HepG2 (cell line): Measurements from ENCODE around the gene MILR1. TPM values are rescaled to one million over a fixed set of nuclear protein-coding genes. Genes with fewer than 3 reads are reported as not detected.

Experiments used
- BCL6 ChIP-seq: IDR thresholded peaks from 2 replicates; pipeline ENCODE4 v1.6.1; 2016; ENCODE audit warnings: missing genetic modification reagents, missing compliant biosample characterization
- CEBPZ ChIP-seq: IDR thresholded peaks from 2 replicates; pipeline ENCODE4 v1.6.1; 2012; ENCODE audit warnings: low read length, improper control_type of control experiment
- CHD2 ChIP-seq: IDR thresholded peaks from 2 replicates; pipeline ENCODE4 v1.6.1; 2011; ENCODE audit warnings: low read depth, low read length, improper control_type of control experiment
- DPF2 ChIP-seq: sonication (generic); formaldehyde crosslinking; IDR thresholded peaks from 2 replicates; pipeline ENCODE4 v1.4.0; 2020; ENCODE audit warnings: mild to moderate bottlenecking, low read depth, missing genetic modification reagents, borderline replicate concordance
- FOXK2 ChIP-seq: fragments of 450-650 bp; IDR thresholded peaks from 2 replicates; pipeline ENCODE4 v1.6.1; 2016
- FOXP1 ChIP-seq, 2 experiments: fragments of 450-650 bp in 1 of 2; IDR thresholded peaks; 2 replicates each; pipeline ENCODE4 v1.6.1; 2017 to 2018; ENCODE audit warnings: antibody characterized with exemption in 1 of 2
- KIAA2018 ChIP-seq: sonication (generic); formaldehyde crosslinking; IDR thresholded peaks from 2 replicates; pipeline ENCODE4 v1.5.0; 2020; ENCODE audit warnings: mild to moderate bottlenecking, missing genetic modification reagents, borderline replicate concordance
- MNT ChIP-seq: fragments of 450-650 bp; IDR thresholded peaks from 2 replicates; pipeline ENCODE4 v1.6.1; 2016
- SMYD3 ChIP-seq: sonication (generic); formaldehyde crosslinking; IDR thresholded peaks from 2 replicates; pipeline ENCODE4 v1.8.1; 2023; ENCODE audit warnings: mild to moderate bottlenecking, missing genetic modification reagents
- TFE3 ChIP-seq: IDR thresholded peaks from 2 replicates; pipeline ENCODE4 v1.6.1; 2016
- TOPORS ChIP-seq: sonication (generic); formaldehyde crosslinking; IDR thresholded peaks from 2 replicates; pipeline ENCODE4 v1.8.0; 2023; ENCODE audit warnings: mild to moderate bottlenecking, missing genetic modification reagents
- ZC3H13 ChIP-seq: sonication (generic); formaldehyde crosslinking; IDR thresholded peaks from 2 replicates; pipeline ENCODE4 v1.8.1; 2023; ENCODE audit warnings: mild to moderate bottlenecking, missing genetic modification reagents, moderate library complexity
- ZFY ChIP-seq: sonication (generic); formaldehyde crosslinking; IDR thresholded peaks from 2 replicates; pipeline ENCODE4 v1.4.0; 2020; ENCODE audit warnings: missing genetic modification reagents
- ZIK1 ChIP-seq: sonication (generic); formaldehyde crosslinking; IDR thresholded peaks from 2 replicates; pipeline ENCODE4 v1.5.0; 2020; ENCODE audit warnings: mild to moderate bottlenecking, low read depth, missing genetic modification reagents, borderline replicate concordance
- ZSCAN29 ChIP-seq: sonication (generic); formaldehyde crosslinking; conservative IDR thresholded peaks from 2 replicates; pipeline ENCODE4 v1.4.0; 2020; ENCODE audit warnings: mild to moderate bottlenecking, missing genetic modification reagents
- polyA plus RNA-seq, 8 experiments: library from polyadenylated mRNA; depleted of rRNA in 3 of 8; stranded (reverse) in 7 of 8; unstranded in 1 of 8; fragments of >200 nt; fragmentation: Illumina TruSeq in 4 of 8; extraction: Trizol in 4 of 8; gene quantifications; 2 replicates each; pipeline versions ENCODE4 v1.2.1 to v1.2.3, GENCODE V29; 2011 to 2016; ENCODE audit warnings: low read depth in 4 of 8, missing spikeins in 1 of 8, mixed read lengths in 1 of 8; ENCODE audit not compliant: insufficient read depth in 1 of 8
- total RNA-seq, 5 experiments: library from RNA; depleted of rRNA; stranded (reverse); fragments of >200 nt; fragmentation: Illumina TruSeq; extraction: Trizol; gene quantifications; 2 replicates each; pipeline ENCODE4 v1.2.3, GENCODE V29; 2016; ENCODE audit warnings: low read depth in 1 of 5

Gene MILR1
- total and polyA plus RNA-seq, 2 of the 13 experiments (the other 11 are each of a cell fraction or from before 2014, with no cell fraction given), result 0.27 to 1.7 TPM

- TF ChIP-seq CEBPZ (no peak), ZIK1 (0 out of 2 replicates have a peak, but pooled peaks have one; percentile 2), BCL6 (CRISPR knock-in tag) (0 out of 2 replicates have a peak, but pooled peaks have one; percentile 2), CHD2 (no peak), ZFY (CRISPR knock-in tag) (no peak), TOPORS (CRISPR knock-in tag) (peak; percentile 79; the same call in 1 of the 2 replicates), FOXP1 (IDR thresholded peaks at IDR 0.05) (no peak), FOXP1 (CRISPR knock-in tag; IDR thresholded peaks at IDR 0.05) (no peak; the same call in 1 of the 2 replicates), ZSCAN29 (0 out of 2 replicates have a peak, but pooled peaks have one; percentile 34), FOXK2 (0 out of 2 replicates have a peak, but pooled peaks have one; percentile 31), TFE3 (CRISPR knock-in tag) (no peak), ZC3H13 (CRISPR knock-in tag) (no peak), SMYD3 (CRISPR knock-in tag) (peak; percentile 77; the same call in 1 of the 2 replicates), DPF2 (CRISPR knock-in tag) (0 out of 2 replicates have a peak, but pooled peaks have one; percentile 24), KIAA2018 (CRISPR knock-in tag) (0 out of 2 replicates have a peak, but pooled peaks have one; percentile 70), MNT (no peak)
These were observed 55.9 kb downstream of the MILR1 start (continued) for GRCh38 chr17:64504769-64505339.
